HG02798 (cell line): Measurements from ENCODE around the gene HOXC12.

Source experiments
- ATAC-seq: cut with Tn5 transposase; IDR thresholded peaks from one replicate; pipeline ENCODE4 v1.9.1; 2021; ENCODE audit warnings: mild to moderate bottlenecking; ENCODE audit not compliant: unreplicated experiment, poor library complexity

HOXC12 gene

GRCh38 chr12:53939141-53940108 lies 15.3 kb upstream of the HOXC12 start:
- ATAC-seq = no peak

DNA sequence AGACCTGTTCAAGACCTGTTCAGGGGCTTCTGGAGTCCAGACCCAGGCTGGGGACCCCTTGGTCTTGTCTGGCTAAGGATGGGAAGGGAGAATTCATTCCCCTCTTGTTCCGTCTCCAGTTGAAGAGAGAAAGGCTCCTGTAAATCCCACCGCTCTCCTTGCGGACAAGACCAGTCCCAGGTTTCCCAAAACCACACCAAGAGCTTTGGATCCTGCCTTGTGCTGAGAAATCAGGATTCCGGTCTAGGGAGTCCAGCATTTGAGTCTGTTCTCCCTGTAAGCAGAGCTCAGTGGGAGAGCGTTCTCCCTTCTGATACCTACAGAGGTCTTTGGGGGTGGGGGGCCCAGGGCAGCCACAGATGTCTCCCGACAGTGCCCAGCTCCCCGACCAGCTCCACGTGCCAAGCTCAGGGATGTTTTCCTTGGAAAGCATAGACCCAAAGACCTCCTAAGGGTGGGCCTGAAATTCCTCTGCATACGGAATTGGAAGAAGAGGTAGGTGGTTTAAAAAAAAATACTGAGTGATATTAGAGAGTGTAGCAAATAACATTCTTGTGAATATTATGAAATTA lies 14.2 kb upstream of the HOXC12 start:
- ATAC-seq = no peak

DNA sequence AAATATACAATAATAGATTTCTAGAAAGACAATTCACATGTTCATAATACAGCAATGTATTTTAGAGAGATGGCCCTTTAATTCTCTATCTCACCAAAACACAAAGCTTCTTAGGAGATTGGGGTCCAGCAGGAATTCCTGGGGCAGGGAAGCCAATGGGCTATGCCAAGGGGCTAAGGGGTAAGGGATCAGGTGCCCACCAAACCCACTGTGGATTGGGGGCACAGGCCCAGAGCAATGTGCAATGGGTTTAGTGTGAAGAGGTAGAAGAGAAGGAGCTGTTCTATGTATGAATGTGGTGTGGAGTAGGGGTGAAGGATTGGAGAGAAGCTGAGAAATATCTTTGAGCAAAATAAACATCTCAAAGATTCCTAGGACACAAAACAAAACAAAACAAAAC lies 13.5 kb upstream of the HOXC12 start:
- ATAC-seq = no peak

DNA sequence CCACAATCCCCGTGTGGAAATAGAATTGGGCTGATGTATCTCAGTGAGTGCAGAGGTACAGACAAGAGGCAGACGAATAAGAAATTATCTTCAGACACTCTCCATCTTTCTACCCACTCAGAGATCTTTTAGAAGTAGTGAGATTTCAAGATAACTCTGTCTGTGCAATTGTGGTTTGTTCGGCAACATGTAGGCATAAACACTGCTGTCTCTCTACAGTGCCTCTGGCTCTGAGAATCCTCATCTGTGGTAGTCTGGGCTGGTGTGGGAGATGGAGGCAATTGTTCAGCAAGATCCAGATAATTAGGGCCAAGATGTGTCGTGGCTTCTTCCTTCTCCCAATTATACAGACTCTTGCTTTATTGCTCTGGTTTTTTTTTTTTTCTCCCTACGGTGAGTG lies 13.0 kb upstream of the HOXC12 start:
- ATAC-seq = no peak

- ATAC-seq = no peak
Measured at GRCh38 chr12:53942467-53942997, 12.2 kb upstream of the HOXC12 start.

DNA sequence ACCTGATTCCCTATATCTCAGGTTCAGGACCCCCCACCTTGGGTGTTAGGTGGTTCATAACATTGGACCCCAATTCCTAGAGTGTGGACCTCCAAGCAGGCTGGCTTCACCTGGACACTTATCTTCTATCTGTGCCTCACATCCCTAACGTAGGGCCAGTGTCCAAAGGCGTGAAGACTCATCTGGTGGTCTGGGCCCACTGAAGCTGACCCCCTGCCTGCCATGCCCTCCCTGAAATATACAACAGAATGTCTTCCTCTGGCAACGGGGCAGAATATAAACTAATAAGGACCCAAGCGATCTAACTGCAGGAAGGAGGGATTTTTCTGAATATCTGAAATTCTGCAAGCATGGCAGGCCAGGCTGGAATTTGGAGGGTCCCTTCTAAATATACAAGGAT lies 10.5 kb upstream of the HOXC12 start:
- ATAC-seq = no peak

- no peak for ATAC-seq
Measured at GRCh38 chr12:53944907-53945847, 9.5 kb upstream of the HOXC12 start.

GRCh38 chr12:53947743-53948142 lies 7.0 kb upstream of the HOXC12 start:
- ATAC-seq = no peak

DNA sequence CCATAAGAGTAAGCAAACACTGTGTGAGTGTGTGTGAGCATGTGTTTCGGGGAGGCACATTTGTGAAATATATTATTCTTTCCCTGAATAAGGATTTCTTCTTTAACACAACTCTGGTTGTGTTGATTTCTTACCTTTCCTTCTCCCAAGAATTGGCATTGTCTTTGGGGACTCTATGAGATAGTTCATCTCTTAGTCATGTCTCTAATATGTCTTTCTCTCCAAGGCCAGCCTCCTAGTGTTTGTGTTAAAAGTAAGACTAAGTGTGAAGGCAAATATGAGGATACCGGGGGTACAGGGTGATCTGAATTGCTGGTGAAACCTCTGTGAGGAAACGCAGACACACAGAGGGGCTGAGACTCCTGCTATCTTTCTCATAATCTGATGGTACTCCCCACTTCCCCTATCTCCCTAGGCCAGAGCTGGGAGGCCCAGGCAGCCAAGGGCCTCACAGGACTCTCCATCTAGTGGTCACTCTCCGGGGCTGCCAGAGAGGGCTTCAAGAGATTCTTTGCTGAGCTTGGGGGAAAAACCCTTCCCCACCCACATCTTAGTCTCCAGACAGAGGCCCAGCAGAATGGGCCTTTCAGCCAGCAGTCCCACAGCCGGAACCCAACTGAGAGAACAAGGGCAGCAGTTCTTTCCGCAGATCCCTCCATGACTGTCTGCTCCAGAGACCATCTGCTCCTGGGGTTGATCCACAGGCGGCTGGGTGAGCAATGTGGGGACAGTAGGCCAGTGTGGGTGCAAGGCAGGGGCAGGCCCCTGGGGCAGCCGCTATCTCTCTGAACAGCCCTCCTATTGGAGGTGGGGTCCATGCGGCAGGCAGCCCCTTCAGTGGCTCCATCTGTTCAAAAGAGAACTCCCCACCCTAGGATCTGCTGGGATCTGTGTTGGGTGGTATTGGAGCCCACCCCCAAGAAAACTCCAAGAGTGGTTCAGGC lies 5.8 kb upstream of the HOXC12 start:
- ATAC-seq = no peak

DNA sequence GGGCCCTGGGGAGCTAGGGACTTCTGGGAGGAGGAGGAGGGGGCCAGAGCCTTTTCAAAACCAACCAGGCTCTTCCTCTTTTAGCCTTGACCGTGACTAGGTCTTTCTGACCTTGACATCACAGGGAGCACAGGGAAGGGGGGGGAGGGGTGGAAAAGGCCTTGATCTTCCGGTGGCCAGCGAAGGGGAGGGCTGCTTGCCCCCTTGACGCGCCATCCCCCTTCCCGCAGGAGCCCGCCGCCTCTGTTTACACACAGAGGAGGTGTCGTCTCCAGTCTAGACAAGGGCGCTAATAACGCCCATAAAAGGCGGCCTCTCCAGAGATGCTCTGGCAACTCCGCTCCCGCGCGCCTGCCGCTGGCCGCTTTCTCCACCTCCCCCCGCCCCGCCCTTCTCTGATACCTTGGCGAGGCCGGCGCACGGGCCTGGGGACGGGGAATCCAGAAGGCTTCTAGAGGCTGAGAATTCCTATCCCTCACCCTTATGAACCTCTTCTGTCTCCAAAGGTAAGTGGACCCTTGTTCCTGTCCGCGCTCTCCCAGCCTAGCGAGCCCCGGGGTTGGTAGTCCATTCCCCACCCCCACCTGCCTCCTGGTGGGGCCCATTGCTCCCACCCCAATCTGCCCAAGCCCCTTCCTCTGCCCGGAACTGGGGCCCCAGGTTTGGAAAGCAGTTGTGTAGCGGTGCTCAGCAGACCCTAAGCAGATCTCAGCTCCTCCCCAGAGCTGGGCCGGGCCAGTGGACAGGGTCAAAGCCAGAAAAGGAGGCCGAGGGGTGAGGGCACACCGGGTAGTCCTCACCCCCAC lies 4.9 kb upstream of the HOXC12 start:
- no peak for ATAC-seq

DNA sequence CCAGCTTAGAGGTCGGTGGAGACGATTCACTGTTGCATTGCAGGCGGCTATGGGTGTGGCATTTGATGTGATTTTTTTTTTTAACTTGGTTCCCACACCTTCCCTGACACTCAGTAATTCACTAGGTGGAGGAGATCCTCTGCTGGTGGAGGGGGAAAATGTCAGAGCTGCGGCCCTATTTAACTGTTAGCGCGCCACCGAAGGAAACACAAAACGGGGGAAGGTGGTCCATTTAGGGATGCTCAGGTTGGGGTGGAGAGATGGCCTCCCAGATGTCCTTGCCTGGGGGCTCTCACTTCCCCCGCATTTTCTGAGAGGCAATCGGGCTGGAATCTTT lies 4.3 kb upstream of the HOXC12 start:
- no peak for ATAC-seq

DNA sequence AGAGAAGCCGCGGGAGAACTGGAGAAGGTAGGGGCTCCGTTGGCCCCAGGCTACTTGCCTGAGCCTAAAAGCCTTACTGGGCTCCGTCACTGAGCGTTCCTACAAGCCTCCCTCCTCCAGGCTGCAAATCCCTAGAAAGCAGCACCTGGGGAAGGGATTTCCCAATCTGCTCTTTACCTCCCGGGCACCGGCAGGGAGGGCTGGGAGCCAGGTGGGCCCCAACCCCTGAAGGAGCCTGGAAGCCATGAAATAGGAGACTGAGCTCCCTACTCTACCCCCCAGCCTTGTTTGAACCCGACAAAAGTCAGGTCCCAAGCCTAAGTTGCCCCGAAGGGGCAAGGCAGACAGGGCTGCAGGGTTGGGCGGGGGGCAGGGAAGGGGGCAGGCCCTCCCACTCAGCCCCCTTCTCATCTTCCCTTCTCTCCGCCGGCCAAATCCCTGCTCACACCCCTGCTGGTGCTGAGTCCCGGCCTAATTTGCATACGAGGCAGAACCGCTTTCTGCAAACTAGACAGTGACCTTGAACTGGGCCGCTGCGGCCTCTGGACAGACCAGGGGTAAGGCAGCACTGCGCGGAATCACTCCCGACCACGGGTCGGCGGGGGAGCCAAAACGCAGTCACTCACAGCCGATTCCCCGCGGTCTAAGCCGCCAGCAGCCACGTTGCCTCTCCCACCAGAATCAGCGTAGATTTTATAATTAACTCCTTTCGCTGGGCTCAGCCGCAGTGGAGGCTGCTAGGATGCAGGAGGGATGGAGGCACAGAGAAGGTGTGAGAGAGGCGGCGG lies 3.7 kb upstream of the HOXC12 start:
- no peak for ATAC-seq

DNA sequence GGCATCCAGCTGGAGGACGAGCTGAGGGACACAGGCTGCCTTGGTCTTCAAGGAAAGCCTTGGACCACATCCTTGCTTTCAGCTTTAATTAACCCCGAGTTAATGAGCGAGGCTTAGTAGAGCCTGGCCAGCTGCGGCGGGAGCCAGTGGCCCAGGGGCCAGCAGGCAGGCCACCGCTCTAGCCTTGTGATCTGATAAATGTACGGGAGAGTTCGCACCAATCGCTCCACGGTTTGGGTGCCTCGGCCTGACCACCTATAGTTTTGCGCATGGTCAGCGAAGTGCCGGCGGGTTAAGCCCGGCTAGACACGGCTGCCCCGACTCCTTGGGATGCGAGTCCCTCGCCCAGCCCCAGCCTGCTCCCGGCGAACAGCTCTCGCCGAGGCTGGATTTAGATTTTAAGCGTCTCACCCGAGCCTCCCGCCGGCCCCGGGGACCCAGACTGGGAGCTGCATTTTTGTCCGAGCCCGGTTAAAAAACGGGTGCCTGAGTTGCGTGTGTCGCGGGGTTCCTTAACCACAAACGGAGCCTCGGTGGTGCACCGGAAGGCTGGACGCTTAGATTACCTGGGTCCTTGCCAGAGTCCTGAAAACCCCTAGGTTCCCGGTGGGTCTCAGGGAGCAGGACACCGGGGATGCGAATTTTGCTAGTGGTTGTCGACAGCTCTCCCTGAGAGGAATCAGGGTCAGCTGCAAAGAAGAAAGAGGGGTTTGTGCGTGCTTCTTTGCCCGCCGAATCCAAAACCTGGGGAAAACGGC lies 2.9 kb upstream of the HOXC12 start:
- no peak for ATAC-seq

GRCh38 chr12:53952335-53952694 lies 2.4 kb upstream of the HOXC12 start:
- no peak for ATAC-seq

DNA sequence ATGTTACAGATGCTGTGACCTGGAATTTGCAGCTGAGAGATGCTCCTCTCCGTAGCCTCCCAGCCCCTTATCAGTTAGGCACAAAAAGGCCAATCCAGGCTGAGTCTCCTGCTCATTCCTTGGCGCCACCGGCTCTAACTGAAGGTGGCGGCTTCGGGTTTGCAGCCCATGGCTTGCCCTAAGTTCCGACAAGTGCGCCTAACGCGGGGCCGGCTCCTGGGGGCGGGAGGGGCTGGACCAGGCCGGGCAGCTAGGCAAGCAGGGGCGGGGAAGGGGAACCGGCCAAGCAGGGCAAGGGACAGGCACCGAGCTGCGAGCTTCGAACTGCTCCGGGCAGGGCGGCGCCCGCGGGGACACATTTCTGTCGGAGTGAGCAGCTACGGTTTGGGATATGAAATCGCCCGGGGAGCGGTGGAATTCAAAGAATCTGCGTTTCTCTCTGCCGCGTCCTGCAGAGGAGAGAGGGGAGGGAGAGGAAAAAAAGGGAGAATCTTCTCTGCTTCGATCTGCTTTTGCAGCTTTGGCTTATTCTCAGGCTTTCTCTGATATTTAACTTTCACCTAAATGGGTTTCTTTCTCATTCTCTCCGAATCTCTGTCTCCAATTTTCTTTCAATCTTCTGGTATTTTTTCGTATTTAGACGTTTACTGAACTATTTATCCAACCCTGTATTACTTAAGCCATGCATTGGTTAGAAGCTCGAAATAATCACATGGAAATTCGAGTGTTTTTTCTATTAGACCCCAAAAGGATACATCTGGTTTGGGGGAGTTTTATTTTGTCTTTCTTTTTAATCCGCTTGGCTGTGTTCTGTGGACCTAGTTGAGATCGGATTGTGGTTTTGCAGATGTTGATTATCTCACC lies 1.6 kb upstream of the HOXC12 start:
- no peak for ATAC-seq
